H1 (cell line): ENCODE results near the gene EN1. TPM values are rescaled to one million over a fixed set of nuclear protein-coding genes. Genes with fewer than 3 reads are reported as not detected.
A peak's percentile ranks its signal among the peaks of the same experiment; 100 is the strongest.

ENCODE experiments used
- CTCF ChIA-PET: fragments of 300-600 bp; sonication (Branson Sonifier 250); formaldehyde crosslinking; loops from one replicate; lab custom pipeline; 2021; ENCODE audit not compliant: partially characterized antibody; lab: Charles Lee
- POLR2A ChIA-PET: fragments of 300-600 bp; sonication (Branson Sonifier 250); formaldehyde crosslinking; loops from one replicate; lab custom pipeline; 2021; ENCODE audit warnings: inconsistent platforms; ENCODE audit not compliant: partially characterized antibody; lab: Charles Lee
- DNase-seq, 2 experiments: peaks; one replicate each; pipeline versions ENCODE4 v3.0.0 to v3.0.0-alpha.2; 2010 to 2022; ENCODE audit warnings: low spot score in 2 of 2, low read depth in 1 of 2, mixed read lengths in 1 of 2
- FAIRE-seq: peaks from 2 replicates; lab custom pipeline; 2011; peaks lifted over from hg19 to GRCh38; lab: Jason Lieb, UNC
- H2AFZ ChIP-seq: 2 replicates; pipeline ENCODE4 v1.8.1; 2012; ENCODE audit warnings: low read length, inconsistent platforms
- H2AK5ac ChIP-seq: 2 replicates; pipeline ENCODE4 v1.6.1; 2013; ENCODE audit warnings: low read depth, low read length
- H2BK120ac ChIP-seq: replicated peaks from 2 replicates; pipeline ENCODE3; 2013; ENCODE audit warnings: low read depth, low read length, inconsistent platforms
- H2BK12ac ChIP-seq: 2 replicates; pipeline ENCODE4 v1.6.1; 2013; ENCODE audit warnings: low read depth, low read length
- H2BK15ac ChIP-seq: 2 replicates; pipeline ENCODE4 v1.6.1; 2013; ENCODE audit warnings: low read length
- H2BK20ac ChIP-seq: 2 replicates; pipeline ENCODE4 v1.6.1; 2013; ENCODE audit warnings: low read length
- H2BK5ac ChIP-seq: 2 replicates; pipeline ENCODE4 v1.6.1; 2013; ENCODE audit warnings: low read depth, low read length
- H3K14ac ChIP-seq: 2 replicates; pipeline ENCODE4 v1.6.1; 2013; ENCODE audit warnings: inconsistent platforms; ENCODE audit not compliant: insufficient read length
- H3K18ac ChIP-seq: 2 replicates; pipeline ENCODE4 v1.6.1; 2013; ENCODE audit warnings: low read length; ENCODE audit errors: extremely low read depth
- H3K23ac ChIP-seq: 2 replicates; pipeline ENCODE4 v1.6.1; 2013; ENCODE audit warnings: inconsistent platforms; ENCODE audit not compliant: insufficient read length
- H3K23me2 ChIP-seq: 2 replicates; pipeline ENCODE4 v1.6.1; 2013; ENCODE audit warnings: low read depth, low read length
- H3K27ac ChIP-seq: 2 replicates; pipeline ENCODE4 v1.6.1; 2011; ENCODE audit warnings: low read depth, low read length, inconsistent platforms
- H3K27me3 ChIP-seq, 4 experiments: replicated peaks in 1 of 4; 1 replicate in 1 of 4; 2 replicates in 3 of 4; pipeline versions ENCODE4 v1.6.1 to v1.8.1; 2011 to 2013; ENCODE audit warnings: low read length in 3 of 4, mild to moderate bottlenecking in 3 of 4, inconsistent platforms in 2 of 4, mixed read lengths in 2 of 4, moderate library complexity in 1 of 4; ENCODE audit not compliant: control insufficient read depth in 3 of 4, insufficient read depth in 3 of 4; ENCODE audit errors: extremely low read depth in 1 of 4
- H3K36me3 ChIP-seq, 4 experiments: 2 replicates each; pipeline versions ENCODE4 v1.6.1 to v1.8.1; 2011 to 2013; ENCODE audit warnings: mild to moderate bottlenecking in 4 of 4, low read length in 3 of 4, moderate library complexity in 2 of 4, control low read depth in 1 of 4, inconsistent platforms in 1 of 4; ENCODE audit not compliant: insufficient read depth in 4 of 4, control insufficient read depth in 2 of 4
- H3K4ac ChIP-seq: replicated peaks from 2 replicates; pipeline ENCODE3; 2013; ENCODE audit warnings: low read length, low read depth, mixed read lengths, inconsistent platforms; ENCODE audit not compliant: insufficient read length
- H3K4me1 ChIP-seq, 4 experiments: replicated peaks in 1 of 4; 1 replicate in 1 of 4; 2 replicates in 3 of 4; pipeline versions ENCODE4 v1.6.1 to v1.8.1; 2011 to 2013; ENCODE audit warnings: low read length in 3 of 4, inconsistent platforms in 2 of 4, mixed read lengths in 1 of 4; ENCODE audit not compliant: insufficient read depth in 4 of 4, control insufficient read depth in 3 of 4
- H3K4me2 ChIP-seq, 2 experiments: 2 replicates each; pipeline versions ENCODE4 v1.6.1 to v1.8.1; 2011 to 2013; ENCODE audit warnings: low read depth in 2 of 2, low read length in 2 of 2, control low read depth in 1 of 2, inconsistent platforms in 1 of 2, mild to moderate bottlenecking in 1 of 2; ENCODE audit not compliant: insufficient read depth in 1 of 2
- H3K4me3 ChIP-seq, 4 experiments: fragments of 200-600, 300-600 bp in 1 of 4; sonication (generic), shearing (Covaris generic), sonication (Bioruptor Twin) in 1 of 4; 2 replicates each; pipeline versions ENCODE4 v1.5.1 to v1.8.1; 2011 to 2016; ENCODE audit warnings: low read length in 4 of 4, low read depth in 3 of 4, control low read depth in 2 of 4, inconsistent platforms in 2 of 4, mild to moderate bottlenecking in 2 of 4, mixed read lengths in 1 of 4, moderate library complexity in 1 of 4; ENCODE audit not compliant: insufficient read depth in 2 of 4; ENCODE audit errors: extremely low read depth in 1 of 4
- H3K56ac ChIP-seq: replicated peaks from 2 replicates; pipeline ENCODE3; 2013; ENCODE audit warnings: low read depth, mild to moderate bottlenecking, mixed read lengths, low read length, inconsistent platforms; ENCODE audit not compliant: insufficient read length
- H3K79me1 ChIP-seq: 2 replicates; pipeline ENCODE4 v1.6.1; 2013; ENCODE audit warnings: low read depth, low read length, control low read depth
- H3K79me2 ChIP-seq, 2 experiments: 2 replicates each; pipeline versions ENCODE4 v1.6.1 to v1.8.1; 2012 to 2013; ENCODE audit warnings: low read length in 2 of 2, mild to moderate bottlenecking in 2 of 2, inconsistent platforms in 1 of 2; ENCODE audit not compliant: insufficient read depth in 2 of 2, control insufficient read depth in 1 of 2
- H3K9ac ChIP-seq, 4 experiments: replicated peaks in 1 of 4; 1 replicate in 1 of 4; 2 replicates in 3 of 4; pipeline versions ENCODE4 v1.6.1 to v1.8.1; 2011 to 2013; ENCODE audit warnings: low read depth in 3 of 4, low read length in 3 of 4, control low read depth in 2 of 4, mild to moderate bottlenecking in 2 of 4, moderate library complexity in 2 of 4, inconsistent platforms in 1 of 4; ENCODE audit errors: extremely low read depth in 1 of 4
- H3K9me3 ChIP-seq, 2 experiments: 2 replicates each; pipeline versions ENCODE4 v1.6.1 to v1.8.1; 2012 to 2013; ENCODE audit warnings: mild to moderate bottlenecking in 2 of 2, moderate library complexity in 2 of 2, control low read depth in 1 of 2, inconsistent platforms in 1 of 2, low read depth in 1 of 2, low read length in 1 of 2, mixed read lengths in 1 of 2; ENCODE audit not compliant: insufficient read depth in 2 of 2
- H4K20me1 ChIP-seq, 2 experiments: replicated peaks in 1 of 2; 2 replicates each; pipeline versions ENCODE3 to v1.8.1; 2011 to 2013; ENCODE audit warnings: inconsistent platforms in 2 of 2, low read length in 2 of 2, mild to moderate bottlenecking in 1 of 2; ENCODE audit not compliant: insufficient read depth in 2 of 2, control insufficient read depth in 1 of 2
- H4K5ac ChIP-seq: 2 replicates; pipeline ENCODE4 v1.6.1; 2013; ENCODE audit warnings: low read length, low read depth, mixed read lengths, inconsistent platforms; ENCODE audit not compliant: insufficient read length
- H4K8ac ChIP-seq: 2 replicates; pipeline ENCODE4 v1.8.0; 2013; ENCODE audit warnings: mild to moderate bottlenecking, moderate library complexity, low read length, inconsistent platforms; ENCODE audit not compliant: insufficient read depth; ENCODE audit errors: extremely low read depth
- H4K91ac ChIP-seq: replicated peaks from 2 replicates; pipeline ENCODE3; 2013; ENCODE audit warnings: low read length, mixed read lengths, inconsistent platforms; ENCODE audit not compliant: insufficient read length
- JUN ChIP-seq: IDR thresholded peaks from 2 replicates; pipeline ENCODE4 v1.6.1; 2011; ENCODE audit warnings: low read depth, mild to moderate bottlenecking, improper control_type of control experiment, low read length
- SUZ12 ChIP-seq: fragments of 200-600 bp; sonication (generic); IDR thresholded peaks from 2 replicates; pipeline ENCODE4 v1.6.1; 2012; ENCODE audit warnings: mild to moderate bottlenecking, inconsistent platforms, low read length, moderate library complexity, mixed read lengths
- WGBS, 2 experiments: shearing (Covaris generic) in 1 of 2; methylation state at CpG; one replicate each; pipeline versions ENCODE4 v1.1.6 to v1.1.7; 2013 to 2015; ENCODE audit warnings: low lambda C conversion rate in 2 of 2, mixed read lengths in 2 of 2, inconsistent platforms in 1 of 2, low coverage in 1 of 2, missing lambda C conversion rate in 1 of 2; ENCODE audit not compliant: insufficient replicate concordance in 2 of 2, insufficient coverage in 1 of 2, insufficient read length in 1 of 2; ENCODE audit errors: extremely low coverage in 1 of 2, missing lambda C conversion rate in 1 of 2; 5-methylcytosine and 5-hydroxymethylcytosine counted together
- polyA plus RNA-seq, 7 experiments: library from polyadenylated mRNA; depleted of rRNA in 3 of 7; stranded (reverse) in 5 of 7; unstranded in 2 of 7; fragments of >200 nt in 5 of 7; fragments of 200-250 nt in 2 of 7; gene quantifications; 1 replicate in 5 of 7; 2 replicates in 1 of 7; 4 replicates in 1 of 7; pipeline versions ENCODE4 v1.2.1 to v1.2.3, GENCODE V29; 2011 to 2013; ENCODE audit warnings: missing spikeins in 2 of 7, mixed read lengths in 2 of 7
- total RNA-seq: library from RNA; stranded (reverse); fragmentation: NEBNext Ultra II Directional; extraction: Animal tissue kit (Norgen Biotek cat#: 25700); gene quantifications from 2 replicates; pipeline ENCODE4 v1.2.1, GENCODE V29; 2021

Gene EN1
- total and polyA plus RNA-seq, 2 of the 8 experiments (the other 6 are each of a cell fraction or from before 2014, with no cell fraction given), result not detected

DNA sequence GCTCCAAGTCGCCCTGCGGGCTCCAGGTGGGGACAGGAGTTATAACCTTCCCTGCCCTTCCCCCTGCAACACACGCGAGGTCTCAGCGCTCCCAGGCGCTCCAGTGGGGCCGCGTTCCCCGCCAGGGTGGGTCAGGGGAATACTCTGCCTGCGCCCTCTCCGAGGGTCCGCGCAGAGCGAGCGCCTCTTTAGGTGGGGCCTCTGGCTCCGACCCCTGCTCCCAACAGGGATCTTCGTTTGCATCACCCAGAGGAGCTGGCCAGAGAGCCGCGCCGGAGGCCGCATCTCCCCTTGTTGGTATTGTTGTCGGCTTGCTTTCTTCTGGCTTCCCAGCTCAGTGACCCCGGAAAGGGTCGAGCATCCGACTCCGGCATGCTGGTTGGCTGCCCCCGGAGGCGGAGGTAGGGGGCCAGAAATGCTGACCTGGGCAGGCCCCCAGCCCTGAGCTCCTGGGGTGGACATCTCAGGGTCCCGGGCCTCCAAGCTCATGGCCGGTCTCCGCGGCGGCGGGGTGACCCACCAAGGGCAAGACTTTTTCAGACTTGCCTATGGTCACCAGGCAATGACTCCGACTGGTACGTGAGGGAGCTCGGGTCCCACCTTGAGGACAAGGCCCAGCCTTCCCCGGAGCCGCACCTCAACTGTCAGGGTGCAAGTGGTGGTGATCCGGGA, 11.2 kb upstream of the EN1 start:
- H3K27ac ChIP-seq, result no peak overlapping the region
- H3K9me3 ChIP-seq, result no peaks in the 10 kb centered on the region
- WGBS, 2 experiments, result 2% methylated on average over 35 of the region's 40 CpGs; no CpG with 5 or more reads in 1 of the 2 experiments
- H3K14ac ChIP-seq, result no peak overlapping the region
- no peak overlapping the region for H3K9ac ChIP-seq
- no peak for FAIRE-seq
- peak in 1 of 2 experiments; percentile 71 for DNase-seq
- H3K27me3 ChIP-seq, result peaks cover 63 to 90% (median 79%) of the 10 kb centered on the region in 4 experiments
- ChIA-PET CTCF (interaction anchor here (0.6 to 7.4 kb wide), 13 partner anchors 8 to 656 kb away, joined by 3 to 84 read pairs (median 4); partner anchors contain the start of gene EN1), POLR2A (interaction anchor here (0.6 to 1.7 kb wide), 5 partner anchors 9 to 311 kb away, joined by 3 to 7 read pairs (median 3); no protein-coding TSS in a partner anchor)
- peaks cover 5% of the 10 kb centered on the region; the same call in 1 of the 2 replicates for H3K23me2 ChIP-seq
- H3K23ac ChIP-seq, result no peak overlapping the region
- H2BK5ac ChIP-seq, result no peak overlapping the region
- peak overlapping the region; percentile 72; the same call in 1 of the 2 replicates for H2BK15ac ChIP-seq
- peaks cover 2 to 45% (median 33%) of the 10 kb centered on the region in 4 experiments for H3K4me1 ChIP-seq
- no peak overlapping the region for H4K5ac ChIP-seq
- peak overlapping the region; percentile 8 to 55 (median 25); a peak in 5 of 8 replicates for H3K4me3 ChIP-seq
- H4K8ac ChIP-seq, result no peak overlapping the region; the same call in none of the 2 replicates
- H3K79me2 ChIP-seq, result no peaks in the 10 kb centered on the region
- no peak overlapping the region for H3K56ac ChIP-seq
- H2BK12ac ChIP-seq, result peak overlapping the region; percentile 88
- 0 out of 2 replicates have a peak overlapping the region, but pooled peaks have one; percentile 27 for H3K18ac ChIP-seq
- H4K91ac ChIP-seq, result no peak overlapping the region
- peaks cover 6 to 8% of the 10 kb centered on the region in 2 experiments for H4K20me1 ChIP-seq
- peak overlapping the region; percentile 19; the same call in 1 of the 2 replicates for H2AFZ ChIP-seq
- peak overlapping the region; percentile 67 to 75 for H3K4me2 ChIP-seq
- peak overlapping the region; percentile 16 for H3K4ac ChIP-seq
- H3K79me1 ChIP-seq, result no peaks in the 10 kb centered on the region
- H3K36me3 ChIP-seq, result peaks cover 0 to 6% (median 0%) of the 10 kb centered on the region in 4 experiments; a peak in 1 of 8 replicates
- no peak overlapping the region for H2BK120ac ChIP-seq
- H2BK20ac ChIP-seq, result no peak overlapping the region
- no peak overlapping the region for H2AK5ac ChIP-seq
- no peak for TF ChIP-seq JUN
- TF ChIP-seq SUZ12, result peak; percentile 80
